ENCODE measurements around the gene CXCL17. TPM values are rescaled to one million over a fixed set of nuclear protein-coding genes. Genes with fewer than 3 reads are reported as not detected.

The CXCL17 gene
- total RNA-seq, 1 donor from 2014 or later, result 159 TPM

DNA sequence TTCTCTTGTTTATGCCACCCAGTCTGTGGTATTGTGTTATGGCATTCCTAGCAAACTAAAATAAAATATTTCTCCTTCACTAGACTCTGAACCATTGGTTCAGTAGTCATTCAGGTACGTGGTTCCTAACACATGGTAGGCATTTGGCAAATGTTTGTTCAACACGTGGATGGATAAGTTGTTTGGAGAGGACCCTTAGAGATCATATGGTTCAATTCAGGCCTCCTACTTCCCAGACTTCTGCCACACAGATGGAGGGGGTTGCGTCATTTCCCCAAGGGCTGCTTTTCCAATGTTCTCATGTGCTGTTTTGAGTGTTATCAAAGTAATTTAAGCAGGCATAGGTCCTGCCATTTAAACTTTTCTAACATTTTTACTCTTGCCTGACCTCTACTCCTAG, 6.7 kb downstream of the CXCL17 start:
- ATAC-seq (peak; percentile 38 to 46), DNase-seq (no peak)
- H3K27ac ChIP-seq, result no peak overlapping the region
- TF ChIP-seq, protein P1, sequence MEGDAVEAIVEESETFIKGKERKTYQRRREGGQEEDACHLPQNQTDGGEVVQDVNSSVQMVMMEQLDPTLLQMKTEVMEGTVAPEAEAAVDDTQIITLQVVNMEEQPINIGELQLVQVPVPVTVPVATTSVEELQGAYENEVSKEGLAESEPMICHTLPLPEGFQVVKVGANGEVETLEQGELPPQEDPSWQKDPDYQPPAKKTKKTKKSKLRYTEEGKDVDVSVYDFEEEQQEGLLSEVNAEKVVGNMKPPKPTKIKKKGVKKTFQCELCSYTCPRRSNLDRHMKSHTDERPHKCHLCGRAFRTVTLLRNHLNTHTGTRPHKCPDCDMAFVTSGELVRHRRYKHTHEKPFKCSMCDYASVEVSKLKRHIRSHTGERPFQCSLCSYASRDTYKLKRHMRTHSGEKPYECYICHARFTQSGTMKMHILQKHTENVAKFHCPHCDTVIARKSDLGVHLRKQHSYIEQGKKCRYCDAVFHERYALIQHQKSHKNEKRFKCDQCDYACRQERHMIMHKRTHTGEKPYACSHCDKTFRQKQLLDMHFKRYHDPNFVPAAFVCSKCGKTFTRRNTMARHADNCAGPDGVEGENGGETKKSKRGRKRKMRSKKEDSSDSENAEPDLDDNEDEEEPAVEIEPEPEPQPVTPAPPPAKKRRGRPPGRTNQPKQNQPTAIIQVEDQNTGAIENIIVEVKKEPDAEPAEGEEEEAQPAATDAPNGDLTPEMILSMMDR (IDR thresholded peaks at IDR 0.05), result no peak
- H3K36me3 ChIP-seq, result no peaks in the 10 kb centered on the region
- H3K4me1 ChIP-seq, result peaks cover 41% of the 10 kb centered on the region
- no peaks in the 10 kb centered on the region for H3K27me3 ChIP-seq (ENCODE audit: low read depth)
- no peak overlapping the region for H3K4me3 ChIP-seq
- intact Hi-C loops (cut with DNase I), result no loop called here
- H3K9me3 ChIP-seq, result no peaks in the 10 kb centered on the region

DNA sequence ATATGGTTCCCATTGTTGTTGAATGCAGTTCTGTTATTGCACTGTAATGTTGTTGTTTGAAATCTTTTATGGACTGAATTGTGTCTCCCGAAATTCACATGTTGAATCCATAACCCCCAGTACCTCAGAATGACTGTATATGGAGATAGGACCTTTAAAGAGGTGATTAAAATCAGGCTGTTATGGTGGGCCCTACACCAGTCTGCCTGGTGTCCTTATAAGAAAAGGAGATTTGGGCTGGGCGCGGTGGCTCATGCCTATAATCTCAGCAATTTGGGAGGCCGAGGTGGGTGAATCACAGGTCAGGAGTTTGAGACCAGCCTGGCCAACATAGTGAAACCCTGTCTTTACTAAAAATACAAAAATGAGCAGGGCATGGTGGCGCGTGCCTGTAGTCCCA, 7.4 kb downstream of the CXCL17 start:
- Histone ChIP-seq H3K27me3 (ENCODE audit: low read depth) (no peaks in the 10 kb centered on the region), H3K4me3 (no peak overlapping the region), H3K9me3 (no peaks in the 10 kb centered on the region), H3K4me1 (peaks cover 34% of the 10 kb centered on the region), H3K36me3 (no peaks in the 10 kb centered on the region), H3K27ac (no peak overlapping the region)
- intact Hi-C loops (cut with DNase I), result no loop called here
- no peak for DNase-seq
- TF ChIP-seq, protein P1 (IDR thresholded peaks at IDR 0.05), result no peak
- no peak for ATAC-seq

DNA sequence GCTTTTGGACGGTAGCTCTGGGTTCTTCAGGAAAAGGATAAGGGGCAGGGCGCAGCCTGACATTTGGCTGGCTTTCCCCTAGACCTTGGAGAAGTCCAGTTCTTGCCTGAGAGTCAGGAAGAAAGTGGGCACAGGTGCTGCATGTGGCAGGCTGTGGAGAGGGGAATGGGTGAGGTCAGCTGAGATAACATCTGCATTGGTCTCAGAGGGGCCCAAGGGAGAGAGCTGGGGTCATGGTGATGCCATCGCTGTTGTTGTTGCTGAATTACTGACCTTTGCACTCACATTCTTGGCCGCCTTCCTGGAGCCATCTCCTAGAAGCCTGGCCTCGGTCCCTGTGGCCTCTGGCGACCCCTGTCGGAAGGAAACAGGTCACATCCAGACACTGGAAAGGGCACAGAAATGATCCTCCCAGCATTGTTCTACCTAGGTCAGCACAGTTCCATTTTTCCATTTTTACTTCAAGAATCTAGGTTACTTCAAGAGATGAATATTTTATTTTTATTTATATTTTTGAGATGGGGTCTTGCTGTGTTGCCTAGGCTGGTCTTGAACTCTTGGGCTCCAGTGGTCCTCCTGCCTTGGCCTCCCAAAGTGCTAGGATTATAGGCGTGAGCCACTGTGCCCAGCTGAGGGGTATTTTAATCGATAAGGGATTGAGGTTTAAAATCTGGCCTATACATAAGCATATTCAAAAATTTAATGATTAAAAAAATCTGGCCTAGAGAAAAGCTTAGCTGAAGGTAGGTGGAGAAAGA, 9.1 kb downstream of the CXCL17 start:
- no peak overlapping the region for H3K4me3 ChIP-seq
- H3K27me3 ChIP-seq (ENCODE audit: low read depth), result no peaks in the 10 kb centered on the region
- DNase-seq, result peak; percentile 78
- H3K36me3 ChIP-seq, result no peaks in the 10 kb centered on the region
- TF ChIP-seq, protein P1 (IDR thresholded peaks at IDR 0.05), result peak; percentile 74
- intact Hi-C loops (cut with DNase I), result no loop called here
- H3K4me1 ChIP-seq, result peaks cover 21% of the 10 kb centered on the region
- H3K27ac ChIP-seq, result peak overlapping the region; percentile 69
- no peaks in the 10 kb centered on the region for H3K9me3 ChIP-seq
- ATAC-seq, result peak; percentile 75 to 79

DNA sequence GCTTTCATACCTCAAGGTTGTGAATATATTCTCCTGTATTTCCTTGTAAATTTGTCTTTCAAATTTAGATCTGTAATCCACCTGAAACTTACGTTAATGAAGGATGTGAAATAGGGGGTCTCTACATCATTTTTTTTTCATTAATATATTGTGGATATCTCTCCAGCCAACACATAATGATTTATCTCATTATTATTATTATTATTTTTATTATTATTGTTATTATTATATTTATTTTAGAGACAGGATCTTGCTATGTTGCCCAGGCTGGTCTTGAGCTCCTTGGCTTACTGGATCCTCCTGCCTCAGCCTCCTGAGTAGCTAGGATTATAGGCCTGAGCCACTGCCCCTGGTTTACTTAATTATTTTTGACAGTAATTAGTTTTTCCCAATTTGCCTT, 11.3 kb downstream of the CXCL17 start:
- TF ChIP-seq, protein P1 (IDR thresholded peaks at IDR 0.05), result no peak
- Histone ChIP-seq H3K9me3 (no peaks in the 10 kb centered on the region), H3K27ac (no peak overlapping the region), H3K4me3 (no peak overlapping the region), H3K27me3 (ENCODE audit: low read depth) (no peaks in the 10 kb centered on the region), H3K4me1 (peaks cover 19% of the 10 kb centered on the region), H3K36me3 (peaks cover 6% of the 10 kb centered on the region)
- DNase-seq (no peak), ATAC-seq (no peak)
- intact Hi-C loops (cut with DNase I), result no loop called here

DNA sequence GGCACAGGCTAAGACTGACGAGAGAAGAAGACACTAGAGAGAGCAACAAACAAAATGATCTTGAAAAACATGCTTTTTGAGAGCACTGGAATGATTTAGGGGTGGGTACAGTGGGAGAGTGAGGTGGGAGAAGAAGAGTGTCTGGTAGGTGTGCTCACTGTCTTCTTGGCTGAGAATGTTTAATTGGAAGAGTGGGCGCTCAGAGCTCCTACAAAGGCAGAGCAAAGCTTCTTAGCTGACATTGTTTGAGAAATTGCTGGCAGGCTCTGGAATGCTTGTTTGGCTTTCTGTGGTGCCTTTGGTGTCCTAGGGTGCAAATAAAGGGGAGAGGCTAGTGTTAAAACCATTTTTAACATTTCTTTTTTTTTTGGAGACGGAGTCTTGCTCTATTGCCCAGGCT, 14.1 kb downstream of the CXCL17 start:
- intact Hi-C loops (cut with DNase I), result no loop called here
- TF ChIP-seq, protein P1 (IDR thresholded peaks at IDR 0.05), result no peak
- H3K36me3 ChIP-seq, result peaks cover 6% of the 10 kb centered on the region

More for the DNA sequence above, 14.1 kb downstream of the CXCL17 start:
- H3K4me3 ChIP-seq, result no peak overlapping the region
- ATAC-seq (no peak), DNase-seq (no peak)
- H3K27ac ChIP-seq, result no peak overlapping the region
- no peaks in the 10 kb centered on the region for H3K9me3 ChIP-seq
- H3K27me3 ChIP-seq (ENCODE audit: low read depth), result peaks cover 5% of the 10 kb centered on the region
- peaks cover 14% of the 10 kb centered on the region for H3K4me1 ChIP-seq
